Naive thymus-derived CD8-positive, alpha-beta T cell (primary cell): ENCODE measurements around the gene D2HGDH. TPM values are rescaled to one million over a fixed set of nuclear protein-coding genes. Genes with fewer than 3 reads are reported as not detected.
A peak's percentile ranks its signal among the peaks of the same experiment; 100 is the strongest.
"Not testable (repeated sequence)": the region's sequence is repeated elsewhere in the genome, so short reads cannot be mapped to it uniquely, and the experiment has no call there.

Experiments
- ATAC-seq, 2 donors: fragments of 150-1000 bp; cut with Tn5 transposase in 1 of 2; sonication (Bioruptor Pico), chemical (Tn5 transposase) in 1 of 2; 1 replicate in 1 of 2; 2 replicates in 1 of 2; pipeline ENCODE4 v1.10.0; 2021; ENCODE audit warnings: mild to moderate bottlenecking in 2 of 2, moderate library complexity in 2 of 2
- POLR2A ChIA-PET: fragments of 350-600 bp; sonication (Branson Sonifier 250); formaldehyde crosslinking; loops from one replicate; lab custom pipeline; 2021; ENCODE audit warnings: antibody characterized with exemption; lab: Charles Lee
- DNase-seq, 10 donors: peaks; one replicate each; pipeline versions ENCODE4 v3.0.0 to v3.0.0-alpha.2; 2020 to 2022
- H3K27ac Mint-ChIP-seq, 10 donors: one replicate each; pipeline ENCODE4 v1.8.0; 2020 to 2022; ENCODE audit warnings: mild to moderate bottlenecking in 10 of 10, mixed read lengths in 10 of 10, moderate library complexity in 4 of 10, inconsistent platforms in 1 of 10
- H3K27me3 Mint-ChIP-seq, 5 donors: one replicate each; pipeline ENCODE4 v1.8.0; 2021 to 2022; ENCODE audit warnings: mixed read lengths in 5 of 5
- H3K36me3 Mint-ChIP-seq, 3 donors: one replicate each; pipeline ENCODE4 v1.8.0; 2020 to 2022; ENCODE audit warnings: mixed read lengths in 3 of 3, mild to moderate bottlenecking in 2 of 3, inconsistent platforms in 1 of 3
- H3K4me1 Mint-ChIP-seq, 4 donors: one replicate each; pipeline ENCODE4 v1.8.0; 2021 to 2022; ENCODE audit warnings: mixed read lengths in 4 of 4
- H3K4me3 Mint-ChIP-seq, 10 donors: one replicate each; pipeline ENCODE4 v1.8.0; 2020 to 2022; ENCODE audit warnings: mild to moderate bottlenecking in 10 of 10, mixed read lengths in 10 of 10, moderate library complexity in 6 of 10, inconsistent platforms in 1 of 10
- H3K9me3 Mint-ChIP-seq, 9 donors: one replicate each; pipeline ENCODE4 v1.8.0; 2020 to 2022; ENCODE audit warnings: mixed read lengths in 9 of 9, mild to moderate bottlenecking in 3 of 9, inconsistent platforms in 1 of 9, moderate library complexity in 1 of 9
- polyA plus RNA-seq, 3 donors: library from polyadenylated mRNA; unstranded; fragments of 300-500 nt; fragmentation: Illumina TruSeq; gene quantifications; one replicate each; pipeline ENCODE4 v1.2.3, GENCODE V29; 2021
- total RNA-seq, 8 experiments: library from RNA in 2 of 8; stranded (reverse) in 2 of 8; gene quantifications; one replicate each; pipeline ENCODE4 v1.2.3 and lab custom pipeline; 2021 to 2026

D2HGDH gene
- total and polyA plus RNA-seq, 5 experiments from 2014 or later, result 1.5 to 51.6 (median 6.8) TPM

- no peak overlapping the region for H3K4me3 Mint-ChIP-seq
- peaks cover 0 to 2% (median 0%) of the 10 kb centered on the region in 4 donors for H3K4me1 Mint-ChIP-seq
- H3K9me3 Mint-ChIP-seq, result no peaks in the 10 kb centered on the region
- H3K36me3 Mint-ChIP-seq, result no peaks in the 10 kb centered on the region
- H3K27ac Mint-ChIP-seq, result no peak overlapping the region
- peaks cover 0 to 3% (median 0%) of the 10 kb centered on the region in 5 donors for H3K27me3 Mint-ChIP-seq
- ATAC-seq (no peak), DNase-seq (no peak)
- POLR2A ChIA-PET, result no interaction called here
Measured at GRCh38 chr2:241794250-241794823, 59.9 kb downstream of the D2HGDH start.

DNA sequence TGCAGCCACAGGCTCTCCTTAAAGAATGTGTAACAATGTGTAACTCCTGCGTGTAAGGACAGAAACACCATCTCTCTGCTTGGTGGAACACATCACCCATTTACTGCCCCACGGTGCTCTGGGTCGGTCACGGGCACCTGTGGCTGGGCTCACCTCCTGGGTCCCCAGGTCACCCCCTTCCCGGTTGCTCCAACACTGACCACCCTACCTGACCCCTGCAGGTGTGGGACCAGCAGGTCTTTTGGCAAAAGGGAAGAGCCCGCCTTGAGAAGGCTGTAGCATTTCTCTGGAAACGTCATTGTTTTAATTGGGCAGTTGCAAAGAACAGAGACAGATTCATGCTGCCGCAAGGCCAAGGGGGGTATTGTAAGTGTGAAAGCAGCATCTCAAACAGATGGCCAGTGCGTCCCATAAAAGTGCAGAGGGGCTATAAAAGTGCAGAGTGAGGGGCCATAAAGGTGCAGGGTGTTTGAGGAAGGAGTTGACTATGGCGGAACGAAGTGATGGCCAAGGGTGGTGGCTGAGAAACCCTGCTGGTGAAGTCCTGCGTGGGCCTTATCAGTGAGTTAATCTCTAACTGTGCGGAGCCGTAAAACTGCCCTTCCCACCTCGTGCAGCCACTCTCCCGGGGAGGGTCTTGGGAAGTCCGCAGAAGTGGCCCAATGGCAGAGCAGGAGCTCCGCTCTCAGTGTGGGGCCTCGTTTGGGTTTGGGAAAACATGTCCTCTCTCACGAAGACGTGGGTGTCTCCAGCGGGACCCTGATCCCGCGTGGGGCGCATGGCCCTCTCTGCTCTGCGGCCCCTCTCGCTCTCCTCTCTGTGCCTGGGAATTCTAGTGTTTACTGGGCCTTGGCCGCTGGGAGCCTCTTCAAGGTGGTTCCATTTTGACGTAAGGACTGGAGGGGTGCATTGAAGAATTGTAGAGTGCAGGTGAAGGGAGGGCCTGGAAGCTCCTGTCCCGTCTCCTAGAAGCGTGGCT is 60.9 kb downstream of the D2HGDH start:
- Mint-ChIP-seq H3K27me3 (peaks cover 0 to 3% (median 0%) of the 10 kb centered on the region in 5 donors), H3K4me1 (no peaks in the 10 kb centered on the region), H3K27ac (peak overlapping the region in 1 of 10 donors; percentile 59), H3K9me3 (no peaks in the 10 kb centered on the region), H3K4me3 (no peak overlapping the region), H3K36me3 (no peaks in the 10 kb centered on the region)
- no peak for ATAC-seq
- POLR2A ChIA-PET, result no interaction called here
- no peak for DNase-seq

- DNase-seq, result no peak
Measured at GRCh38 chr2:241796209-241796608, 61.8 kb downstream of the D2HGDH start.

GRCh38 chr2:241796610-241797138 is 62.2 kb downstream of the D2HGDH start:
- H3K27ac Mint-ChIP-seq, result peak overlapping the region in 1 of 10 donors; percentile 21
- H3K27me3 Mint-ChIP-seq, result peaks cover 0 to 3% (median 0%) of the 10 kb centered on the region in 5 donors
- ATAC-seq, result no peak
- no peak overlapping the region for H3K4me3 Mint-ChIP-seq
- DNase-seq, result no peak
- H3K4me1 Mint-ChIP-seq, result peaks cover 0 to 2% (median 0%) of the 10 kb centered on the region in 4 donors
- POLR2A ChIA-PET, result no interaction called here
- H3K36me3 Mint-ChIP-seq, result no peaks in the 10 kb centered on the region
- H3K9me3 Mint-ChIP-seq, result no peaks in the 10 kb centered on the region

More at GRCh38 chr2:241796209-241796608, 61.8 kb downstream of the D2HGDH start:
- POLR2A ChIA-PET, result no interaction called here
- Mint-ChIP-seq H3K36me3 (no peaks in the 10 kb centered on the region), H3K9me3 (no peaks in the 10 kb centered on the region), H3K27ac (no peak overlapping the region), H3K4me3 (no peak overlapping the region), H3K4me1 (peaks cover 0 to under 1% (median 0%) of the 10 kb centered on the region in 4 donors), H3K27me3 (peaks cover 0 to 3% (median 0%) of the 10 kb centered on the region in 5 donors)
- ATAC-seq, result no peak

DNA sequence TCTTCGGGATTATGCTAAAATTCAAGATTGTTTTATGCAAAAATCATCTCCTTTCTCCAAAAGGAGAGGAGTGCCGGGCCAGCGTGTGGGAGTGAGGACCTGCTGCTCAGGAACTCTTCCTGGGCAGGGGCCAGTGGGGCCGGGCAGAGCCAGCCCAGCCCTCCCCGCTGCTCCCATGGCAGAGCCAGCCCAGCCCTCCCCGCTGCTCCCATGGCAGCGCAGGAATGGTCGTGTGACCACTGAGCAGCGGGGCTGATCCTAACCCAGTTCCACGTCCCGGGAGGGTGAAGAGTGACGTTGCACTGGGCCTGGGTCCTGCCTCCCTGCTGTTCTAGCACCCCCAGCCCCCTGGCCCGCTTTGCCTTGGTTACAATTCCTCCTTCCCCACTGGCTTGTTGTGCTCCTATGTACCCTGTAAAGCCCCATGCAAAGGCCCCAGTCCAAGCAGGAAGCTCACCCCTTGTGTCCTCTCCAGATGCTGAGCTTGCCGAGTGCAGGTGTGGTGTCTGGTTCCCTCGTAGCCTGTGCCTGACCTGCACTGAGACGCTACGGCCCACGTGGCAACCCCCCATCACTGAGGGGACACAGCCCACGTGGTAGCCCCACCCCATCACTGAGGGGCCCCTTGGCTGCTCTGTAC is 63.1 kb downstream of the D2HGDH start:
- ATAC-seq (no peak), DNase-seq (peak in 1 of 10 donors; percentile 60)
- Mint-ChIP-seq H3K9me3 (no peaks in the 10 kb centered on the region), H3K36me3 (no peaks in the 10 kb centered on the region), H3K27me3 (peaks cover 0 to 3% (median 0%) of the 10 kb centered on the region in 5 donors), H3K4me3 (no peak overlapping the region), H3K4me1 (peaks cover 0 to 2% (median 0%) of the 10 kb centered on the region in 4 donors), H3K27ac (peak overlapping the region in 1 of 10 donors; percentile 23)
- POLR2A ChIA-PET, result no interaction called here

DNA sequence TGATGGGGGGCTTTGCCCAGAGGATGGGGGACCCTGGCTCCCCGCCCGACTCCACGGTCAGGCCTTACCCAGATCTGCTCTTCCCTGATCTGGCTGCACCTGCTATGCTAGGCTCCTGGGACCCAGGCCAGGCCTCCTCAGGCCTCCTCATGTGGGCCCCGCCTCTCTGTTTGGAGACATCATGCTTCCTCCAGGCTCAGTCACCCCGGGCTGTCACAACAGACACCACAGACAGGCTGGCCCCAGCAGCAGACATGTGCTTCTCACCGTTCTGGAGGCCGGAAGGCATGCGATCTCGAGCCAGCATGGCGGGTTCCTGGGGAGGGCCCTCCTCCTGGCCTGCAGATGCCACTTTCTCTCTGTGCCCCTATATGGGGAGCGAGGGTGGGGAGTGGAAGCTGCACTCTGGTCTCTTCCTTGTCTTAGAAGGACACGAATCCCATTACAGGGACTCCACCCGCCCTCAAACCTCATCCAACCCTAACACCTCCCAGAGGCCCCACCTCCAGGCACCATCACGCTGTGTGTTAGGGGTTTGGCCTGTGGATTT is 63.7 kb downstream of the D2HGDH start:
- Mint-ChIP-seq H3K27me3 (peaks cover 0 to 3% (median 0%) of the 10 kb centered on the region in 5 donors), H3K27ac (peak overlapping the region in 1 of 10 donors; percentile 23), H3K4me3 (no peak overlapping the region), H3K36me3 (no peaks in the 10 kb centered on the region), H3K9me3 (no peaks in the 10 kb centered on the region), H3K4me1 (peaks cover 0 to 2% (median under 1%) of the 10 kb centered on the region in 4 donors)
- ATAC-seq (no peak), DNase-seq (no peak)
- POLR2A ChIA-PET, result no interaction called here

GRCh38 chr2:241798631-241799521 is 64.4 kb downstream of the D2HGDH start:
- Mint-ChIP-seq H3K4me3 (no peak overlapping the region), H3K27ac (no peak overlapping the region), H3K36me3 (no peaks in the 10 kb centered on the region), H3K27me3 (peaks cover 0 to 9% (median 0%) of the 10 kb centered on the region in 5 donors), H3K9me3 (no peaks in the 10 kb centered on the region), H3K4me1 (peaks cover 0 to 6% (median 3%) of the 10 kb centered on the region in 4 donors)
- DNase-seq, result peak in 1 of 10 donors; percentile 62
- POLR2A ChIA-PET, result no interaction called here
- no peak for ATAC-seq

GRCh38 chr2:241799522-241800197 is 65.2 kb downstream of the D2HGDH start:
- no peak for ATAC-seq
- no peaks in the 10 kb centered on the region for H3K9me3 Mint-ChIP-seq
- POLR2A ChIA-PET, result no interaction called here
- H3K4me1 Mint-ChIP-seq, result peaks cover 4 to 8% (median 5%) of the 10 kb centered on the region in 4 donors
- H3K4me3 Mint-ChIP-seq, result no peak overlapping the region
- no peaks in the 10 kb centered on the region for H3K36me3 Mint-ChIP-seq
- no peak for DNase-seq
- H3K27ac Mint-ChIP-seq, result peak overlapping the region in 1 of 10 donors; percentile 11
- H3K27me3 Mint-ChIP-seq, result peaks cover 0 to 9% (median 2%) of the 10 kb centered on the region in 5 donors

- H3K9me3 Mint-ChIP-seq, H3K36me3 Mint-ChIP-seq, ATAC-seq, H3K4me3 Mint-ChIP-seq, POLR2A ChIA-PET, DNase-seq, H3K27me3 Mint-ChIP-seq, H3K27ac Mint-ChIP-seq: not testable (repeated sequence)
- H3K4me1 Mint-ChIP-seq, result peaks cover 4 to 11% (median 8%) of the 10 kb centered on the region in 4 donors
Measured at GRCh38 chr2:241800198-241800903, 65.9 kb downstream of the D2HGDH start.

DNA sequence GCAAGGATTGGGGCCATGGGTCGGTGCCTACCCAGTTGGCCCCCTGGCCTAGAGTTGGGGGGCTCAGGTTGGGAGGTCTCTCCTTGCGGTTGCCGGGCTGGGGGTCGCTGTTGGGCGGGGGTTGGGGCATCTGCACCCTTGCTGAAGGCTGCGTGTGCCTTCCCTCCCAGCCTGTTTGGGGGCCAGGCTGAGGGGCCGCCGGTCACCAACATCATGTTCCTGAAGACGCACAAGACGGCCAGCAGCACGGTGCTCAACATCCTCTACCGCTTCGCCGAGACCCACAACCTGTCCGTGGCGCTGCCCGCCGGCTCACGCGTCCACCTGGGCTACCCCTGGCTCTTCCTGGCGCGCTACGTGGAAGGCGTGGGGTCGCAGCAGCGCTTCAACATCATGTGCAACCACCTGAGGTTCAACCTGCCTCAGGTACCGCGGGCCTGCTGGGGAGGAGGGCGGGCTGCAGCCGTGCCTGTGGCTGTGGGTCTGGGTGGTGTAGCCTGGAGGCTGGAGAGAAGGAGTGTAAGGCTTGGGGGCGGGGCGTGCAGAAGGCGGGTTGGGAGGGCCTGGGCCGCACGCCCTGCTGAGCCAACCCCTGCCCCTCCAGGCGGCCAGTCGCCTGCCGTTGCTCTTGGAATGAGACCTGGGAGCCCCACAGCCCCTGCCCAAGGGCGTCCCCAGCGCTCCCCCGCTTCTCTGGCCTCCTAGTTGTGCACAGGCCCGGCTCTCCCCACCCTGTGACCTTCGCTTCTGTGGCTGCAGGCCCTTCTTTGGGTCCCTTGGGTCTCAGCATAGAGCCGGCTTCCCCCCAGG is 67.4 kb downstream of the D2HGDH start:
- ATAC-seq (no peak), DNase-seq (no peak)
- Mint-ChIP-seq H3K4me1 (peaks cover 4 to 11% (median 8%) of the 10 kb centered on the region in 4 donors), H3K36me3 (no peaks in the 10 kb centered on the region), H3K27ac (no peak overlapping the region), H3K4me3 (peak overlapping the region in 2 of 10 donors; percentile 18 to 69), H3K27me3 (peaks cover 0 to 9% (median 3%) of the 10 kb centered on the region in 5 donors), H3K9me3 (no peaks in the 10 kb centered on the region)
- POLR2A ChIA-PET, result no interaction called here
